Smooth muscle cell (in vitro differentiated cells): ENCODE measurements around the gene PRKAG2. TPM values are rescaled to one million over a fixed set of nuclear protein-coding genes. Genes with fewer than 3 reads are reported as not detected.

ENCODE experiments used
- DNase-seq: peaks from one replicate; lab custom pipeline; 2025; ENCODE audit not compliant: unreplicated experiment; lab: John Stamatoyannopoulos, UW
- H2AFZ ChIP-seq: fragments of 200-600 bp; sonication (generic); 2 replicates; pipeline ENCODE4 v1.6.0; 2016; ENCODE audit warnings: antibody characterized with exemption, low read depth, mild to moderate bottlenecking
- H3F3A ChIP-seq: fragments of 200-600 bp; sonication (generic); 2 replicates; pipeline ENCODE4 v1.6.0; 2017; ENCODE audit warnings: antibody characterized with exemption, low read depth
- H3K27ac ChIP-seq: fragments of 200-600 bp; sonication (generic); 2 replicates; pipeline ENCODE4 v1.5.1; 2016; ENCODE audit warnings: low read depth, mild to moderate bottlenecking
- H3K27me3 ChIP-seq: fragments of 200-600 bp; sonication (generic); 2 replicates; pipeline ENCODE4 v1.6.1; 2016; ENCODE audit warnings: low read depth, mild to moderate bottlenecking
- H3K36me3 ChIP-seq: fragments of 200-600 bp; sonication (generic); 2 replicates; pipeline ENCODE4 v1.5.1; 2016; ENCODE audit warnings: low read depth
- H3K4me1 ChIP-seq: fragments of 200-600 bp; sonication (generic); 2 replicates; pipeline ENCODE4 v1.5.1; 2016; ENCODE audit warnings: low read depth
- H3K4me2 ChIP-seq: fragments of 200-600 bp; sonication (generic); 2 replicates; pipeline ENCODE4 v1.6.0; 2016; ENCODE audit warnings: mild to moderate bottlenecking
- H3K4me3 ChIP-seq: fragments of 200-600 bp; sonication (generic); 2 replicates; pipeline ENCODE4 v1.5.1; 2016; ENCODE audit warnings: mild to moderate bottlenecking
- H3K79me2 ChIP-seq: fragments of 200-600 bp; sonication (generic); 2 replicates; pipeline ENCODE4 v1.6.0; 2016; ENCODE audit warnings: low read depth, mild to moderate bottlenecking
- H3K9ac ChIP-seq: fragments of 200-600 bp; sonication (generic); 2 replicates; pipeline ENCODE4 v1.6.0; 2016; ENCODE audit warnings: low read depth
- H3K9me3 ChIP-seq: fragments of 200-600 bp; sonication (generic); replicated peaks from 2 replicates; pipeline ENCODE4 v1.5.1; 2016; ENCODE audit warnings: low read depth
- H4K20me1 ChIP-seq: fragments of 200-600 bp; sonication (generic); 2 replicates; pipeline ENCODE4 v1.6.0; 2016; ENCODE audit warnings: low read depth
- WGBS: methylation state at CpG from one replicate; pipeline ENCODE4 v1.1.7; 2016; ENCODE audit warnings: low lambda C conversion rate; 5-methylcytosine and 5-hydroxymethylcytosine counted together
- polyA plus RNA-seq: library from polyadenylated mRNA; unstranded; fragments of >200 nt; fragmentation: Nextera tagmentation; extraction: Ambion mirVana; gene quantifications from 2 replicates; pipeline ENCODE4 v1.2.1, GENCODE V29; 2016
- total RNA-seq: library from RNA; depleted of rRNA; stranded (reverse); fragments of >200 nt; gene quantifications from 2 replicates; pipeline ENCODE4 v1.2.3, GENCODE V29; 2014
- TF ChIP-seq, protein P1 (sequence below): fragments of 200-600 bp; sonication (generic); IDR thresholded peaks from 2 replicates; pipeline ENCODE4 v1.5.1; 2017; ENCODE audit warnings: borderline replicate concordance, mild to moderate bottlenecking, antibody characterized with exemption; ENCODE audit not compliant: insufficient read depth, poor library complexity, severe bottlenecking

Gene PRKAG2
- total and polyA plus RNA-seq, 2 experiments from 2014 or later, result 3.5 to 3.9 TPM

- Histone ChIP-seq H3K9me3 (no peaks in the 10 kb centered on the region), H2AFZ (no peak overlapping the region), H3K4me3 (no peak overlapping the region), H3K27me3 (no peaks in the 10 kb centered on the region), H3K9ac (no peak overlapping the region), H3K4me1 (peaks cover 7% of the 10 kb centered on the region), H4K20me1 (no peaks in the 10 kb centered on the region), H3F3A (no peaks in the 10 kb centered on the region), H3K27ac (no peak overlapping the region), H3K79me2 (no peaks in the 10 kb centered on the region), H3K4me2 (no peak overlapping the region), H3K36me3 (no peaks in the 10 kb centered on the region)
- TF ChIP-seq, protein P1, sequence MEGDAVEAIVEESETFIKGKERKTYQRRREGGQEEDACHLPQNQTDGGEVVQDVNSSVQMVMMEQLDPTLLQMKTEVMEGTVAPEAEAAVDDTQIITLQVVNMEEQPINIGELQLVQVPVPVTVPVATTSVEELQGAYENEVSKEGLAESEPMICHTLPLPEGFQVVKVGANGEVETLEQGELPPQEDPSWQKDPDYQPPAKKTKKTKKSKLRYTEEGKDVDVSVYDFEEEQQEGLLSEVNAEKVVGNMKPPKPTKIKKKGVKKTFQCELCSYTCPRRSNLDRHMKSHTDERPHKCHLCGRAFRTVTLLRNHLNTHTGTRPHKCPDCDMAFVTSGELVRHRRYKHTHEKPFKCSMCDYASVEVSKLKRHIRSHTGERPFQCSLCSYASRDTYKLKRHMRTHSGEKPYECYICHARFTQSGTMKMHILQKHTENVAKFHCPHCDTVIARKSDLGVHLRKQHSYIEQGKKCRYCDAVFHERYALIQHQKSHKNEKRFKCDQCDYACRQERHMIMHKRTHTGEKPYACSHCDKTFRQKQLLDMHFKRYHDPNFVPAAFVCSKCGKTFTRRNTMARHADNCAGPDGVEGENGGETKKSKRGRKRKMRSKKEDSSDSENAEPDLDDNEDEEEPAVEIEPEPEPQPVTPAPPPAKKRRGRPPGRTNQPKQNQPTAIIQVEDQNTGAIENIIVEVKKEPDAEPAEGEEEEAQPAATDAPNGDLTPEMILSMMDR, result no peak
- DNase-seq, result no peak
- 95% methylated on average over 29 of the region's 29 CpGs for WGBS
Measured at GRCh38 chr7:151724250-151724915, 152.5 kb downstream of the PRKAG2 start.

DNA sequence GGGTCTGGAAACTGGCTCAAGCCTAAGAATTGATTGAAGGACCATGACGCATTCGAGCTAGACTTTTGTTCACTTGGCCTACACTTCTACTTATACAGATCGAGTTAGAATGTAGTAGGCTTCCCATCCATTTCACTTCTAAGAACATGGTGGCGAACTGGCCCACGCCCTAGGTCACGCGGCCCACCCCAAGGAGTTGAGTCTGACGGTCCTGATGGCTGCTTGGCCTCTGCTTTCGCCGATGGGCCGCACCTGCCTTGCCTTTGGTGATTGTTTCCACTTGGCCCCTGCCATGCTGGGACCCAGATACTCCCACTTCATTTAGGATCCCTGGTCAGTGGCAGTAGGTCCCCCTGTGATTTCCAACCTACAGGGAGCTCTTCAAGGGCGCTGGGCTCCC lies 153.6 kb downstream of the PRKAG2 start:
- Histone ChIP-seq H3F3A (no peaks in the 10 kb centered on the region), H3K9me3 (no peaks in the 10 kb centered on the region), H3K36me3 (no peaks in the 10 kb centered on the region), H2AFZ (no peak overlapping the region), H3K27ac (no peak overlapping the region), H3K27me3 (no peaks in the 10 kb centered on the region), H3K79me2 (no peaks in the 10 kb centered on the region), H4K20me1 (no peaks in the 10 kb centered on the region), H3K9ac (no peak overlapping the region), H3K4me2 (no peak overlapping the region), H3K4me1 (peaks cover 7% of the 10 kb centered on the region), H3K4me3 (no peak overlapping the region)
- WGBS, result 95% methylated on average over 12 of the region's 12 CpGs
- DNase-seq, result no peak
- TF ChIP-seq, protein P1, result no peak

DNA sequence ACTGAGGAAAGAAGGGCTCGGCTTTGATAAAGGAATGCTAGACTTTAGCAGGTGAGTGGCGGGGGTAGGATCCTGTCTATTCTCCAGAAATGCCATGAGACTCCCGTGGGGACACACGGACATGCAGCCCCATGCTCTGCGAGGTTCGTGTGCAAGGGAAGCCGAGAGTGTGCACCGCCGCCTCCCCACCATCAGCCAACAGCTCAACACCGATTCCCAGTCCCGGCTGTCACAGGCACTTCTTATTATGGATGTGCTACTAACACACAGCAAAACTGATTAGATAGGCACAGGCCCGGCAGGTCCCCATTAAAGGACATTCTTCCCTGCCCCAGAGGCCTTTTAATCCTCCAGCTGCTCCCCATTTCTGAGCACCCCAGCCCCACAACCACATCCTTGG lies 154.4 kb downstream of the PRKAG2 start:
- H3K9ac ChIP-seq, result no peak overlapping the region
- H3K9me3 ChIP-seq, result no peaks in the 10 kb centered on the region
- H3K4me1 ChIP-seq, result peaks cover 5% of the 10 kb centered on the region
- no peak overlapping the region for H3K4me3 ChIP-seq
- 84% methylated on average over 12 of the region's 12 CpGs for WGBS
- H4K20me1 ChIP-seq, result no peaks in the 10 kb centered on the region
- H3K27ac ChIP-seq, result no peak overlapping the region
- no peak for DNase-seq
- H2AFZ ChIP-seq, result no peak overlapping the region
- H3K27me3 ChIP-seq, result no peaks in the 10 kb centered on the region
- H3F3A ChIP-seq, result no peaks in the 10 kb centered on the region
- H3K36me3 ChIP-seq, result no peaks in the 10 kb centered on the region
- TF ChIP-seq, protein P1, result no peak
- H3K79me2 ChIP-seq, result no peaks in the 10 kb centered on the region
- no peak overlapping the region for H3K4me2 ChIP-seq

DNA sequence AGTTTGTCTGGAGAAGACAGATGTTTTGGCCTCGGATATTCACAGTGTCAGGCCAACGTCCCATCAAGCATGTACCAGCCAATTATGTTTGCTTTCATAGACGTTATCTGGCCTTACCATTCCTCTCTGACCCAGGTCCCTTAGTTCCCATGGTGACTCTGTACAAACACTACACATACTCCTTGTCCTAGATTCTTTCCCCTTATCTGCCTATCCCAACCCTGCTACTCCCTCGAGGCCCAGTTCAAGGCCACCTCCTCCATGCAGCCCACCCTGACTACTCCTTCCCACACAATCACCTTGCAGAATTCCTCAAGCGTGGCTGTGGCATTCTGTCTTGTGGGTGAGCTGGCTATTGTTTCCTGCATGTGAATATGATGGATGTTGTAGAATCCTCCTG lies 155.2 kb downstream of the PRKAG2 start:
- H3K9ac ChIP-seq, result no peak overlapping the region
- H2AFZ ChIP-seq, result no peak overlapping the region
- no peak overlapping the region for H3K4me2 ChIP-seq
- no peaks in the 10 kb centered on the region for H3K27me3 ChIP-seq
- WGBS, result 75% methylated on average over 5 of the region's 5 CpGs
- H3K27ac ChIP-seq, result no peak overlapping the region
- H4K20me1 ChIP-seq, result no peaks in the 10 kb centered on the region
- H3K9me3 ChIP-seq, result no peaks in the 10 kb centered on the region
- H3F3A ChIP-seq, result no peaks in the 10 kb centered on the region
- H3K36me3 ChIP-seq, result no peaks in the 10 kb centered on the region
- no peaks in the 10 kb centered on the region for H3K4me1 ChIP-seq
- TF ChIP-seq, protein P1, result no peak
- no peak overlapping the region for H3K4me3 ChIP-seq
- H3K79me2 ChIP-seq, result no peaks in the 10 kb centered on the region
- DNase-seq, result no peak
